NK-92 (cell line): Measurements from ENCODE around the gene TRPM3.

Source experiments
- DNase-seq: peaks from one replicate; lab custom pipeline; 2025; ENCODE audit not compliant: unreplicated experiment; lab: John Stamatoyannopoulos, UW

Gene TRPM3

GRCh38 chr9:71121275-71122021, at the start of gene TRPM3:
Gene TRPM3, minus strand, starts transcription at chr9:71121621. Its CDS starts 267 bp downstream, at chr9:71121354.
- no peak for DNase-seq

GRCh38 chr9:71168418-71168817, 47.0 kb upstream of the TRPM3 start:
- no peak for DNase-seq

- DNase-seq: no peak
Observed at GRCh38 chr9:71162126-71162525, 40.7 kb upstream of the TRPM3 start.

- no peak for DNase-seq
Observed at GRCh38 chr9:71157731-71158130, 36.3 kb upstream of the TRPM3 start.

GRCh38 chr9:71147368-71147767, 25.9 kb upstream of the TRPM3 start:
- DNase-seq: no peak

- no peak for DNase-seq
Observed at GRCh38 chr9:71146511-71146910, 25.1 kb upstream of the TRPM3 start.

GRCh38 chr9:71145179-71145578, 23.8 kb upstream of the TRPM3 start:
- DNase-seq: no peak

- DNase-seq: no peak
Observed at GRCh38 chr9:71144495-71144894, 23.1 kb upstream of the TRPM3 start.

GRCh38 chr9:71136696-71137095, 15.3 kb upstream of the TRPM3 start:
- no peak for DNase-seq

- DNase-seq: no peak
Observed at GRCh38 chr9:71131145-71131544, 9.7 kb upstream of the TRPM3 start.

GRCh38 chr9:71130521-71130920, 9.1 kb upstream of the TRPM3 start:
- no peak for DNase-seq

- no peak for DNase-seq
Observed at GRCh38 chr9:71128796-71129195, 7.4 kb upstream of the TRPM3 start.

GRCh38 chr9:71127301-71127700, 5.9 kb upstream of the TRPM3 start:
- DNase-seq: no peak

- DNase-seq: no peak
Observed at GRCh38 chr9:71122421-71122820, 1.0 kb upstream of the TRPM3 start.

GRCh38 chr9:71122022-71122275, 528 bp upstream of the TRPM3 start:
- no peak for DNase-seq

GRCh38 chr9:71120501-71121247, 747 bp downstream of the TRPM3 start:
- no peak for DNase-seq

- no peak for DNase-seq
Observed at GRCh38 chr9:71119746-71120145, 1.7 kb downstream of the TRPM3 start.

GRCh38 chr9:71118324-71118723, 3.1 kb downstream of the TRPM3 start:
- DNase-seq: no peak

GRCh38 chr9:71115448-71115975, 5.9 kb downstream of the TRPM3 start:
- no peak for DNase-seq

GRCh38 chr9:71112866-71113265, 8.6 kb downstream of the TRPM3 start:
- DNase-seq: no peak

GRCh38 chr9:71108937-71109336, 12.5 kb downstream of the TRPM3 start:
- no peak for DNase-seq

GRCh38 chr9:71106992-71107391, 14.4 kb downstream of the TRPM3 start:
- no peak for DNase-seq

- no peak for DNase-seq
Observed at GRCh38 chr9:71105192-71105591, 16.2 kb downstream of the TRPM3 start.
